HG02759 (cell line): ENCODE measurements around the gene TEX14.
"Not testable (repeated sequence)": the region's sequence is repeated elsewhere in the genome, so short reads cannot be mapped to it uniquely, and the experiment has no call there.

Experiments used
- ATAC-seq: cut with Tn5 transposase; IDR thresholded peaks from one replicate; pipeline ENCODE4 v1.9.1; 2021; ENCODE audit warnings: mild to moderate bottlenecking, moderate library complexity; ENCODE audit not compliant: unreplicated experiment

The TEX14 gene

DNA sequence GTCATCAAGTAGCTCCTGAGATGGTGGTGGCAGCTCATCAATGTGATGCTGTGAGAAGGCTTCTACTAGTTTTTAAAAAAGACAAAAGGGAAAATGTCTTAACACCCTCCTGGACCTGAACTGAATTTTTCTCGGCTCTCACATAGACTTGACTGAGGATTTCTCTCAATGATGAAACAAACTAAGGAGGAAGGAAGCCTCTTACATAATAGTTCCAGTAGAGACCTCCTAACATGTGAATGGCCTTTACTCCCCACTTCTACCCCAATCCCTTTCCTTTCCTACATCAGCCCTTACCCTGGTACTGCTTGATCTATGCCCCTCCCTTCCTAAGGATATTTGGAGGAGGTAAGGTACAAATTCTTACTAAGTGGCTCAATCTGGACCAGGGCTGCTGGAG is 122.6 kb downstream of the TEX14 start:
- ATAC-seq, result no peak

DNA sequence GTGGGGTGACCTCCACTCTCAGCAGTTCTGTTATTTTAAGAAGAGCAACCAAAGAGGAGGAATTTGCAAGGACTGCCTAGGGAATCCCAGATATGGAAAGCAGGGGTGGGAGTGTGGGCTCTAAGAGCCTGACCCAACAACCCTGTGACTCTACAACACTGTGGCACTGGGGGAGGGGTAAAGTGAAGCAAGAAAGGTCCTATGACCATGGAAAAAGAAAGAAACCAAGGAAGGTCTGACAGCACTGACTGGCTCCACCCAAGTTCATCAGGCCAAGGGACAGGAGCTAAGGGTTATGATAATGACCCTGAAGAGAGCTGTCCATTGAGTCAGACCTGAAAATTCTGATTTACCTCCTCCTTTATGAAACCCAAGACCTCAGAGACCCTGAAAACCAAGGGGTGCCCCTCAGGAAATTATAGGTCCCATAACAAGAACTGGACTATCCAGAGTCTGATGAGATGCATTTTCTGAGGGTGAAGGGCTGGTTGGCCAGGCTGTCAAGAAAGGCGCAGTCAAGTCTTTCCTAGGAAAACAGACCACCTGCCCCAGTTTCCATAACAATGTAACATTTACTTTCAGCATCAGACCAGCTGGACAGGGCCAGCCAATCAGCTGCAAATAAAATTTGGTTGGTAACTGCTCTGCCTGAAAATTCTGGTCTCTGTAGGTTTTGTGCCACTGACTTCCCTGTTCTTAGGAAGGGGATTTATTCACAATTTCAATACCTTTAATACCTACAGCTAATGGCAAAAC is 123.6 kb downstream of the TEX14 start:
- ATAC-seq, result no peak

DNA sequence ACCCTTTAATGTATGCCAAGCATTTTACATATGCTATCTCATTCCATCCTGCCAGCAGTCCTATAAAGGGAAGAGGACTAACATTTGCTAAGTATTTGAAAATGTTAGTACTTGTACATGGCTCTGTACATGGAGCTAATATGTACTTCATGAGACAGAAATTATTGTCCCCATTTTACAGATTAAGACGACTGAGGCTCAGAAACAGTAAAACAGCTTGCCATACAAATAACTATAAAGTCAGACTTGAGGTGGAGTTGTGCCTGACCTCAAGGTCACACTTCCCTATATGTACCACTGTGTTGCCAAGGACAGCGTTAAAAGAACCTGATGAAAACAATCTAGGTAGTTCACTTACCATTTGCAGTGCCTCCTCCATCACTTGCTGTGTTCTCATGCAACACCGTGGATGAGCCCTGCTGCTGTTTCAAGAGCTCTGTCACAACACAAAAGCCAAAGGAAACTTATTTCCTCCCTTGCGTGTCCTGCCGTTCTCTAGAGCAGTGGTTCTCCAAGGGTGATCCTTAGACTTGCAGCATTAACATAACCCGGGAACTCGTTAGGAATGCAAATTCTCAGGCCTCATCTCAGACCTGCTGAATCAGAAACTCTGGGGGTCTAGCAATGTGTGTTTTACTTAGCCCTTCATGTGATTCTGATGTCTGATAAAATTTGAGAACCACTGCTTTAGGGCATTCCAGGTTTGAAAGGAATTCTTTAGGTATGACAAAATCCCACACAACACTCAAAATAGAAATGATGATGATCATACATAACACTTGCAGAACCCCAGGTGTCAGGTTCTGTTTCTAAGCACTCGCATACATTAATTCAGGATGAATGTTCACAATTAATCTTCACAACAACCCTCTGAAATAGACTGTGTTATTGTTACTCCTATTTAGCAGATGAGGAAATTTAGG is 126.2 kb downstream of the TEX14 start:
- no peak for ATAC-seq

DNA sequence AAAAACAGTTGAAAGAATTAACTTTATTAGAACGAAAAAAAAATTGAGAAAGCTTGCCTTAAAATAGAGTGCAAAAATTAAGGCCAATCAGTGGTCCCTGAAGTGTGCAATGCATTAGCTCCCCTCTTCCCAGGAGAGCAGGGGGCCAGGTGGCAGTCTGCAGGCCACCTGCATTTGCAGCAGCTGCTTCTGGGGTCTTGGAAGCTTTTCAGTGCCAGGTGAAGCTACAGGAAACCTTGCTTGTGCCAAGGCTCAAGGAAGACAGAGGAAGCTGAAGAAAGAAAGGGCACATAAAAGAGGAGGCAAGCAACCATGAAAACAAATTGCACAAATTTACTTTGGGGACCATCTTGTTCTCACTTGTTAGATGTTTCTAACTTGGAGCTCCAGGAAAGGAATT is 126.9 kb downstream of the TEX14 start:
- no peak for ATAC-seq

DNA sequence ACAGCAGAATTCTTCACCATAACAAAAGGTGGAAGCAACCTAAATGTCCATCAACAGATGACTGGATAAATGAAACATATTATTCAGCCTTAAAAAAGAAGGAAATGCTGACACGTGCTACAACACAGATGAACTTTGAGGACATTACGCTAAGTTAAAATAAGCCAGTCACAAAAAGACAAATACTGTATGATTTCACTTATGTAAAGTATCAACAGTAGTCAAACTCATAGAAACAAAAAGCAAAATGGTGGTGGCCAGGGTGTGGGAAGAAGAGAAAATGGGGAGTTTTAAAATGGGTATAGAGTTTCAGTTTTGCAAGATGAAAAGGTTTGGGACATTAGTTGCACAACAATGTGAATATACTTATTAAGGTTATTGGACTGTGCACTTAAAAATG is 127.6 kb downstream of the TEX14 start:
- ATAC-seq, result no peak

DNA sequence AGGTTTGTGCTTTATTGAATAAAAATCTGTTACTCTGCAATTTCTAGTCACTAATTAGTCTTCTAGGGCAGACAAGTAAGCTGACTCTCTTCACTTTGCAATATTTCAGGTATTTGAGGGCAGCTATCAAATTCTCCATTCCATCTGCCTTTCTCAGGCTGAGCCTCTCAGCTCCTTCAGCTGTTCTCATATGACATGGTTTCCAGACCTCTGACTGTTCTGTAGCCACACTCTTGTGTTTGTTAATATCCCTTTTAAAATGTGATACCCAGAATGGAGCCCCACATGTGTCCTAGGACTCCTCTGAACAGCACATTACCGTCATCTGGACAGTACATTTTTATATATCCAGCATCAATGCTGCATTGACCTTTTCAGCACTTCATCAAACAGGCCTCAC is 131.3 kb downstream of the TEX14 start:
- ATAC-seq, result no peak

DNA sequence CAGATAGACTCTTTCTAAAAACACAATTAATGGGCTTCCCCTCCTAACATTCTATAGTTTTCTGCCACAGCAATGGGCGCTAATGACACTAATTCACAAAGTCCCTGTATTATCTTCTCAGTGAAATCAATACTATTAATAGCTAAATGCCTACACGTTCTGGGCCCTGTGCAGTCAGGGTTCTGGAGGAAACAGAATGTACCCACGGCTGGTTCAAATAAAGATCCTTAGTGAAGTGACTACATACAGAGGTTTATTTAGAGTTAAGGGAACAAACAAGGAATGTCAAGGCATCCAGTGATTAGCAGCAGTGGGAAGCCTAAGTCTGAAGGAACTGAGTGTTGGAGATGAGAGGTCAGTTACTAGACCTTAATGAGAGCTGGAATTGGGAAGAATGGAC is 133.9 kb downstream of the TEX14 start:
- ATAC-seq, result no peak

DNA sequence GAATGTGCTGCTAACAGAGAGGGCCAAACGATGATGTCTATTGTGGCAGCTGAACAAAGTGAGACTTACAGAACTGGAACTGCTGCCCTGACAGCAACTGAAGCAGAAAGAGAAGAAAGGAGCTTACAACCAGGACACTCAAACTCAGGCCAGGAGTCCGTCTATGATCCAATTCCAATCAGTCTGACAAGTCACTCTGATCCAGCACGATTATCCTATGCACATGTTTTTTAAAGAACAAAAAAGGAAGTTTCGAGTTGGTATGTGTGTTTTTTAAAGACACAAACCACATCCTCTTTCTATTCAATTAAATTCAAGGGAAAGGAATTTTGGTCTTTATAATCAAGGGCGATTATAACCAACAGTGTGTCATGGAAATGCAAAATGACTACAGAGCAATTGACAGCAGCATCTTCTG is 135.0 kb downstream of the TEX14 start:
- ATAC-seq, result no peak

DNA sequence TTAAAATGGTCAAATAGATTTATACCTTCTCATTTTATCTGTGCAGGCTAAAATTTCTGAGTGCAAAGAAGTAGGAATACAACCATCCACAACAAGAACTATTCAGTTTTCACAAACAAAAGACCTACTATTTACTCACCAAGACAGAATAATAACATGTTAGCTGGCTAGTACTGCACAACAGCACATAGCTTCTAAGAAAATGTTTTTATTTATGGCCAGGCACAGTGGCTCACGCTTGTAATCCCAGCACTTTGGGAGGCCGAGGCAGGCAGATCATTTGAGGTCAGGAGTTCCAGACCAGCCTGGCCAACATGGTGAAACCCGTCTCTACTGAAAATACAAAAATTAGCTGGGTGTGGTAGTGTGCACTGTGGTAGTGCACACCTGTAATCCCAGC is 136.7 kb downstream of the TEX14 start:
- ATAC-seq, result not testable (repeated sequence)

DNA sequence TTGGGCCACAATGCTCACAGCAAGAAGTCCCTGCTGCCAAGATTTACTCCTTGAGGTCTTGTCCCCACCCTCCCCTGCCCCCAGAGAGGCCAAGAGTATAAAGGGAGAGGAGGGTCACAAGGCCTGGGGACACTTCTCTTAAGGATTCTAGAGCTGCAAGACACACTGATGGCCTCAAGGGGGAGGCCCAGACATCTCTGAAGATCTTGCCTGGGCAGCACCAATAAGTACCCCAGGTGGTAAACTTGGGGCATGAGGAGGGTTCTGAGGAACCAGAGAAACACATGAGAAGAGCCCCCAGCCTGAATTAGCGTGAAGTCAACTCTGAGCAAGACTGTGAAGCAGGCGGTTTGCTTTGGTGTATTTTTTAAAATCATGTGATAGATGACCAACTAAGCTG is 150.6 kb downstream of the TEX14 start:
- ATAC-seq, result no peak

DNA sequence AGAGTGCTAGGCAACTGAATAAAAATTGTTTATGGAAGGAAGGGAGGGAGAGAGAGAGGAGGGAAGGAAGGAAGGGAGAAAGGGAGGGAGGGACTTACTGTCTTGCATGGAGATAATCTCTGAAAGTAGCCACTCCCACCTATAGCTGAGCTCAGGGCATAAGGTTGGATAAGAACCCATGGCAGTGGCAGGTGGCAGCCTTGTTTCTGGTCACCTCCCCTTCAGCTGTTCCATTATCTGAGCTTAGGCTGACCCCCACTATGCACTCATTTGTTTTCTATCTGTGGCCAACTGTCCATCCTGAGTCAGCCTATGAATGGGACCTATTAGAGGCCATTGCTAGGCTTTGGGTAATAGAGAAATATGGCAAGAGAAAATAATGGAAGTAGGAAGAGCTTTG is 152.1 kb downstream of the TEX14 start:
- no peak for ATAC-seq

DNA sequence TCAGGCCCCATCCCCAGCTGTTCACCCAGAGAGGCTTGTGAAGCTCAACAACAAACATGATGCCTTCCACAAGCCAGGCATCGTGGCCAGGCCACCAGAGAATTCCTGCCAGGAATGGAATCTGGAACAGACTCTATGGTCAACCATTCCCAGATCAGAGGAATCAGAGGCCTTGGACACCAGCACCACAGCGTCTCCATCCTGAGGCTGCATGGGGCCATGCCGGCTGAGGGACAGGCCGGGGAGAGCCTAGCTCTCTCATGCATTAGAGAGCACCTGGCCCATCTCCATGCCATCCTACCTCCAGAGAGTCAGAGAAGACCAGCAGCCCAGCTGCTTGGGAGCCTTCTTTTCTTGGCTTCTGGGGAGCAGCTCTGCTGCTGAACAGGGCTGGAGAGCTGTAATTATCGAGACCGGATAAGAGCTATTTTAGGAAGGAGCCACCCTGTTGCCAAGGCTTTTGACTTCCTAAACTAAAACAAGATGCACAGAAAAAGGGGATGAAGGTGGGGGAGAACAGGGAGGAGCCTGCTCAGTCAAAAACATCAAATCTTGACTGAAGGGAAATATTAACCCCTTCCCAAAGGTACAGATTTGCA is 152.9 kb downstream of the TEX14 start:
- no peak for ATAC-seq

DNA sequence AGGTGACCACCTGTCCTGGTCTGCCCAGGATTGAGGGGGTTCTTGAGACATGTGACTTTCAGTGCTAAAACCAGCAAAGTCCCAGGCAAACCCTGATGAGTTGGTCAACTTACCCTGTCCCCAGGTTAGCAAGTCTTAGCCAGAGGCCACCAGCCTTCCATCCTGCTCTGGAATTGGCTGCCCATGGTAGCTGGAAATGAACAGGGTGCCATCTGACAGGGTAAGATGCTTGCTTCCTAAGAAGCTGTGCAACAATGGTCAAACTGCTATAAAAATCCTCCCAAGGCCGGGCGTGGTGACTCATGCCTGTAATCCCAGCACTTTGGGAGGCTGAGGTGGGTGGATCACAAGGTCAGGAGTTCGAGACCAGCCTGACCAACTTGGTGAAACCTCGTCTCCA is 154.6 kb downstream of the TEX14 start:
- no peak for ATAC-seq

DNA sequence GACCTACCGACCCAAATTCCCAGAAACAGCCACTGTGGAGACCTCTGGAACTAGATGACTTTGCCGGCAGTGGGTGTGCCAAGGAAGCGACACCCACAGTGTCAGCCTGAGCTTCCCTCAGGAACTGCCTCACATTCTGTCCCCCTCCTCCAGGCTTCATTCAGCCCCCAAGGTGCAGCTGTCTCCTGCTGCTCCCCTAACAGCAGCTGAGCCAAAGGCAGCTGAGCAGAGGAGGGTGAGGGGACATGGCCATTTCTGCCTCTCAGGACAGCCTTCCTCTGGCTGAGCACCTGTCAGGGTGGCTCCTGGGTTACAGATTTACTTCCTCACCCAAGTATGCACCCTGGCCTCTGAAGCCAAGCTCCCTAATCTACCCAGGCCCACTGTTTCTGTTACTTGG is 155.3 kb downstream of the TEX14 start:
- no peak for ATAC-seq

DNA sequence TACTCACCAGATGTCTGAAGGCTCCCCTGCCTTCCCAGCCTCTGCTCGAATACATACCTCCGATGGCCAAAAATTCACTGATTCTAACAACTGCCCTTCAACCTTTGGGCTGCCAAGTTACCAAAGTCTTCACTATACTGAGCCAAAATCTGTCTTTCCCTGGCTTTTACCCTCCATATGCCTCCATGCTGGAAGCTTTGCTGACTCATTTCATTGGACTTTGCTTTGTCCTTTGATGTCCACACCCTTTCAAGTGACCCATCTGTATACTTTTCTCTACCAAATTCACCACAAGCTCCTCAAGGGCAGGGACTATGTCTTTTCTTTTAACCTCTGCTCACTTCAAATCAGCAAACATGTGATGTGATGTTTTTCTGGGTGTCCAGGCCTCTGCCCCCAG is 156.4 kb downstream of the TEX14 start:
- no peak for ATAC-seq

DNA sequence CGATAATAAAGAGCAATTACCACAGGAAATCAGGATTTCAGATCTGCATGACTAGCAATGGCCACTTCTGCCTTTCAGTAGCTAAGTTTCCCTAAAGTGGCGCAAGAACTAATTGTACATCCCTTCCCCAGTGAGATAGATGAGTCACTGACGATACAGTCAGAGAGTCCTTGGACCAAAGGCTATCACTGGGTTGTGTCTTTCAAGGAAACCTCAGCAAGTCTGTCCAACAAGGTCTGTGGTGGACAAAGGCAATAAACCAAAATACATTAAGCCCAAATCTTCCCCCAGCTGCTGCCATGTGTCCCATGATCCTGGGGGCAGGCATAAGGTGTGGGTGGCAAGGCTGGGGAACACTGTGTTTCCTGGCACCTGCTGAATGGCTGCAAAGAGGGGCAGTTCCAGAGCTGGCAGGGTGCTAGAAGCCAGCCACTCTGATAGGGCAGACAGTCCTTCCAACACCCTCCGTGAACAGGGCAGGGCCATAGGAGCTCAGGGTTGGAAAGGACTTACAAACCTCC is 156.9 kb downstream of the TEX14 start:
- ATAC-seq, result no peak

DNA sequence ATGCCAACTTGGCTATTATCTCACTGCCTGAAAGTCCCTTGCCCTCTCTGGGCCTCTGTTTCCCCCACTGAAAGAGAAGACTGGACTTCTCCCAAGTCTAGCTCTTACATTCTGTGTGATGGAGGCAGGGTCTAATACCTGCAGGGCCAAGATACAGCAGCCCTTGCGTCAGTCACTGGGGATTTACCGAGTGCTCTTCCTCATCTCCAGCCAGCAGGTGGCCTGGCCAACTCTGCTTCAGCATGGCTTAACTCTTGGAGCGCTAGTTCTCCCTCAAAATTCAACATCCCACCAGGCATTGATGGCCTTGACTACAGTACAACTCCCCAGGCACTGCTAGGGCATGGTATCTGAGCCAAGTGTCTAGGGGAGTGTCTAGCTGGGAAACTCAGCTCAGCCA is 157.5 kb downstream of the TEX14 start:
- ATAC-seq, result no peak

DNA sequence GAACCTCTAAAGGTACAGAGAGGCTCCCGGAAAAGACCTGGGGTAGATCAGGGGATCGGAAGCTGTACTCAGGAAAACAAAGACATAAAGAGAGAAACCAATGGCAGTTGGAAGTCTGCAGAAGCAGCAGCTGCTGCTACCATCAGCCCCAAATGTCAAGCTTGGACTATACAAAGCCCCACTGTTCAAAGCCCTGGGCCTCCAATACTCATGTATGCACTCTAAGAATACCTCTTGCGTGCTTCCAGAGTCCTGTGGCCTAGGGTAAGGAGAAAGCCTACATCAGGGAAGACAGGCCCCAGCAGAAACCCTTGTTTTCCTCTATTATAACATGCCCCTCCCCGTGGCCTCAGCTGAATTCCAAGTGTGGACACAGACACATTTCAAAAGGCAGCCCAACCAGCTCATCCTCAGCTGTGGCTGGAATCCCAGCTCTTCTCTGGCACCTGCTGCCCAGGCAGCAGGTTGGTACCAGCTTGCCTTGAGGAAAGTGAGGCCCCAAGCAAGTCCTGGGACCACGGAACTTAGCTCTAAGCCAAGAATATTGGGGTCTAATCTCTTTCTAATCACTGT is 158.1 kb downstream of the TEX14 start:
- no peak for ATAC-seq

DNA sequence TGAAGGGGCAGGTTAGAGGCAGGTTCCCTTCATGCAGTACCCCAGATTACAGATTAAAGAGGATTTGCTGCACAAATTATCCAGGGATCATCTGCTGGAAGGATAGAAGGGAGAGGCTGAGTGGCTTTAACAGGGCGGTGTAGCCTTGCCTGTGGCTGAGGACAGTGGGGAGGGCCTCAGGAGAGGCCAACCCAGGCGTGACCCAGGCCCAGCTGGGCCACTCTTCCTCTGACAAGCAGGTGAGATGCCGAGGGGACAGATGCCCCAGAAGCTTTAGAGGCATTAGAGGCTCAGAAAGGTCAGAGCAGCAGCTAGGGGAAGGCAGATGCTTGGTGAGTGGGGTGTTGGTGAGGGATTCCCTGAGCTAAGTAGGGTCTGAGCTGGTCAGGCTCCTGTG is 159.3 kb downstream of the TEX14 start:
- no peak for ATAC-seq

DNA sequence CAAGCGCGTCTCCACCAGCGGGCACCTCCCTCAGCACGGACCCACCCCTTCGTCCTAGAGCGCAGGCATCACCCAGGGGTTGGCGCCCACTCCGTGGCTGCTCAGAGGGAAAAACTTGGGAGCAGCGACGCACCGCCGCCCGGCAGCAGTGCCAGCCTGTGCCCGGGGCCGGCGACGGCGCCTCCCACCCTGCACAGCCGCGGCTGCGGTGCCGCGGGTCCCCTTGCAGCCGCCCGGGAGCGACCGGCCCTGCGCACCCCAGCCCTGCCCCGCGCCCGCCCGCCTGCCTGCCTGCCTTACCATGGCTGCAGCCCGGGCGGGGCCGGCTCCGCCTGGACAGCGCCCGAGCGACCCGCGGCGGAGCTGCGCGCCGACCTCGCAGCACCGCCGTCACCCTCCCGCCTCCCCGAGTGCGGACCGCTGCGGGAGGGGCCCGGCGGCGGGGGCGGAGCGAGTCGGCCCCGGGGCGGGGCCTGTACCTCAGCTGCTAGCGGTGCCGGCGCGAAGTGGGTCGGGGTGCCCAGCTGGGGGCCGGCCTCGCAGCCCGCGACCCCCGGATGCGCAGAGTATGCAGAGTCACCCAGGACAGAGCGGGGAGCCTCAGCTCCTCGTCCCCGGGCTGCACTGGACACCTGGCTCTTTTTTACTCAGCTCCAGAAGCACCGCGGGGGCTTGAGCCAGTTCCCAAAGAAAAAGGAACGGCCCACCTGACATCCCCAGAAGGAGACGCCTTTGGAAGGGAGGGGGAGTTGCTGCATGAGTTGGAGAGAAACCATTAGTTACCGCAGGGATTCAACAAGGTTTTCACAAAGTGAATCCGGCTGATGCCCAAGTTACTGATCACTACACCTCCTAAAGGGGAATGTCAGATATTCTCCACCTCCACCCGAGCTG is 159.9 kb downstream of the TEX14 start:
- peak; percentile 77 for ATAC-seq
